ENCODE data around the gene IL13RA2.

IL13RA2 gene, protein sequence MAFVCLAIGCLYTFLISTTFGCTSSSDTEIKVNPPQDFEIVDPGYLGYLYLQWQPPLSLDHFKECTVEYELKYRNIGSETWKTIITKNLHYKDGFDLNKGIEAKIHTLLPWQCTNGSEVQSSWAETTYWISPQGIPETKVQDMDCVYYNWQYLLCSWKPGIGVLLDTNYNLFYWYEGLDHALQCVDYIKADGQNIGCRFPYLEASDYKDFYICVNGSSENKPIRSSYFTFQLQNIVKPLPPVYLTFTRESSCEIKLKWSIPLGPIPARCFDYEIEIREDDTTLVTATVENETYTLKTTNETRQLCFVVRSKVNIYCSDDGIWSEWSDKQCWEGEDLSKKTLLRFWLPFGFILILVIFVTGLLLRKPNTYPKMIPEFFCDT

GRCh38 chrX:115017455-115017854 lies at the start of gene IL13RA2:
TSS of gene IL13RA2 (minus strand) at chrX:115017616. CDS start at chrX:115017269, 347 bp downstream.
- in situ Hi-C loops (cut with HindIII; ENCODE audit: low pct_ligation_motif_present, low sequenced_read_pairs), result no loop called here
- Histone ChIP-seq H3K27ac (no peak within 1 kb of the TSS), H3K4me3 (ENCODE audit: low read depth, low read length) (no peak within 1 kb of the TSS), H3K27me3 (replicated peaks) (no peaks in the 10 kb centered on the region), H3K36me3 (replicated peaks) (no peaks in the 10 kb centered on the region)
- DNase-seq, result peak; percentile 7
- no peak for TF ChIP-seq CTCF (IDR thresholded peaks at IDR 0.05; ENCODE audit: low read depth, low read length, missing control alignments)

DNA sequence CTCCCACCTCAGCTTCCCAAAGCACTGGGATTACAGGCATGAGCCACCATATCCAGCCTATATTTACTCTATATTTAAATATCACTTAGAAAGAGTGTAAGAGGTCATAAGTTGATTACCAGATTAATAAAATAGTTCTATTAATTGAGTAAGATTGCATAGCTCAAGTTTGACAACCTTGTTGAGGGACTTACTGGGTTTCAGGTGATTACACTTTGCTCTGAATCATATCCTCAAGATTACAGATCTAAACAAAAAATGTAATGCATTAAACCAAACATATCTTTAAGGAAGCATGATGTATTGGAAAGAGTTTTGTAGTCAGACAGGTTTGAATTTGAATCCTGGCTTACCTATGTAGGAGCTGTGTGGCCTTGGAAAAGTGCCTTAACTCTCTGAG lies 47.9 kb upstream of the IL13RA2 start:
- H3K27ac ChIP-seq, result no peak overlapping the region

DNA sequence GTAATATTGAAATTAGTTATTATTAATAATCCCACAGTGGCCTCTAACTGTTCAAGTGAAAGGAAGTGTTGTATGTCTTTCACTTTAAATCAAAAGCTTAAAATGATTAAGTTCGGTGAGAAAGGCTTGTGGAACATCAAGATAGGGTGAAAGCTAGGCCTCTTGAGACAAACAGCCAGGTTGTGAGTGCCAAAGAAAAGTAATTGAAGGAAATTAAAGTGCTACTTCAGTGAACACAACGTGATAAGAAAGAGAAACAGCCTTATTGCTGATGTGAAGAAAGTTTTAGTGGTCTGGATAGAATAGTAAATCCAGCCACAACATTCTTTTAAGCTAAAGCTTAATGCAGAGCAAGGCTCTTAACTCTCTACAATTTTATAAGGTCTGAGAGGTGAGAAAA lies 42.6 kb upstream of the IL13RA2 start:
- Histone ChIP-seq H3K27ac (no peak overlapping the region), H3K27me3 (replicated peaks) (no peaks in the 10 kb centered on the region), H3K4me3 (ENCODE audit: low read depth, low read length) (no peak overlapping the region), H3K36me3 (replicated peaks) (no peaks in the 10 kb centered on the region)
- TF ChIP-seq CTCF (IDR thresholded peaks at IDR 0.05; ENCODE audit: low read depth, low read length, missing control alignments), result no peak
- no peak for DNase-seq
- in situ Hi-C loops (cut with HindIII; ENCODE audit: low pct_ligation_motif_present, low sequenced_read_pairs), result no loop called here

More for the DNA sequence above, 47.9 kb upstream of the IL13RA2 start:
- Histone ChIP-seq H3K4me3 (ENCODE audit: low read depth, low read length) (no peak overlapping the region), H3K36me3 (replicated peaks) (no peaks in the 10 kb centered on the region), H3K27me3 (replicated peaks) (no peaks in the 10 kb centered on the region)
- no peak for TF ChIP-seq CTCF (IDR thresholded peaks at IDR 0.05; ENCODE audit: low read depth, low read length, missing control alignments)
- in situ Hi-C loops (cut with HindIII; ENCODE audit: low pct_ligation_motif_present, low sequenced_read_pairs), result no loop called here
- no peak for DNase-seq

GRCh38 chrX:115058276-115058675 lies 40.9 kb upstream of the IL13RA2 start:
- no peak for TF ChIP-seq CTCF (IDR thresholded peaks at IDR 0.05; ENCODE audit: low read depth, low read length, missing control alignments)
- H3K36me3 ChIP-seq (replicated peaks), result no peaks in the 10 kb centered on the region
- in situ Hi-C loops (cut with HindIII; ENCODE audit: low pct_ligation_motif_present, low sequenced_read_pairs), result no loop called here
- H3K27ac ChIP-seq, result no peak overlapping the region
- H3K4me3 ChIP-seq (ENCODE audit: low read depth, low read length), result no peak overlapping the region
- peak; percentile 63 for DNase-seq
- no peaks in the 10 kb centered on the region for H3K27me3 ChIP-seq (replicated peaks)

DNA sequence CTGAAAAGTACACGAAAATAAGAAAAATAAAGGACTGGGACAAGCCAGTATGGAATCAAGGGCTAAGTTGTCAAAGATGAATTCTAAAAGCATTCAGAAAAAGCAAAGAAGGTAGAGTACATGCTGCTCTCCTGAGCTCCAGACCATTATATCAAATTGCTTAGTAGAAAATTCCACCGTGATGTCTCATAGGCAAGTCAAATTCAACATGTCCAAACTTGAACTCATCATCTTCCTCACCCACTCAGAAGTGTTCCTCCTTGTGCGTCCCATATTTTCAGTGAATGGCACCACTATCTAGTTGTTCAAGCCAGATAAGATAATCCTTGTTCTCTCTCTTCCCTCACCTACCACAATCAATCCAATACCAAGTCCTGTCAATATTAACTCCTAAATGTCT lies 37.5 kb upstream of the IL13RA2 start:
- in situ Hi-C loops (cut with HindIII; ENCODE audit: low pct_ligation_motif_present, low sequenced_read_pairs), result no loop called here
- no peak overlapping the region for H3K27ac ChIP-seq
- DNase-seq, result no peak
- H3K4me3 ChIP-seq (ENCODE audit: low read depth, low read length), result no peak overlapping the region
- no peak for TF ChIP-seq CTCF (IDR thresholded peaks at IDR 0.05; ENCODE audit: low read depth, low read length, missing control alignments)
- H3K27me3 ChIP-seq (replicated peaks), result no peaks in the 10 kb centered on the region
- no peaks in the 10 kb centered on the region for H3K36me3 ChIP-seq (replicated peaks)

DNA sequence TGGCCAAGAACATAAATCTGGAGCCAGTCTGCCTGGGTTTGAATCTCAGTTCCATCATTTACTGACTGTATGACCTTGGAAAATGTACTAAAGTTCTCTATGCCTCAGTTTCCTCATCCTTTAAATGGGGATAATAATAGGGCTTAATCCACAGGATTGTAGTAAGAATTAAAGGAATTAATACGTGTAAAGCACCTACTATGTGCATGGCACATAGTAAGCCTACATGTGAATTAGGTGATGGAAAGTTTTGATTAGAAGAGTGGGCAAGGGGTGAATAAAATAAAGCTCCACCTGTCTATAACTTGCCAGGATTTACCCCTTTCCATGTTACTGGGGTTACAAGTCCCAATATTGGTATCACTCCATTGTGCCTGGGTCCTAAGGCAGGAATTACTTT lies 35.8 kb upstream of the IL13RA2 start:
- no peak for DNase-seq
- Histone ChIP-seq H3K27me3 (replicated peaks) (no peaks in the 10 kb centered on the region), H3K27ac (no peak overlapping the region), H3K4me3 (ENCODE audit: low read depth, low read length) (no peak overlapping the region), H3K36me3 (replicated peaks) (no peaks in the 10 kb centered on the region)
- no peak for TF ChIP-seq CTCF (IDR thresholded peaks at IDR 0.05; ENCODE audit: low read depth, low read length, missing control alignments)
- in situ Hi-C loops (cut with HindIII; ENCODE audit: low pct_ligation_motif_present, low sequenced_read_pairs), result no loop called here

Data from brain microvascular endothelial cell (primary cell).